ENCODE measurements around the gene CCDC122.

DNA sequence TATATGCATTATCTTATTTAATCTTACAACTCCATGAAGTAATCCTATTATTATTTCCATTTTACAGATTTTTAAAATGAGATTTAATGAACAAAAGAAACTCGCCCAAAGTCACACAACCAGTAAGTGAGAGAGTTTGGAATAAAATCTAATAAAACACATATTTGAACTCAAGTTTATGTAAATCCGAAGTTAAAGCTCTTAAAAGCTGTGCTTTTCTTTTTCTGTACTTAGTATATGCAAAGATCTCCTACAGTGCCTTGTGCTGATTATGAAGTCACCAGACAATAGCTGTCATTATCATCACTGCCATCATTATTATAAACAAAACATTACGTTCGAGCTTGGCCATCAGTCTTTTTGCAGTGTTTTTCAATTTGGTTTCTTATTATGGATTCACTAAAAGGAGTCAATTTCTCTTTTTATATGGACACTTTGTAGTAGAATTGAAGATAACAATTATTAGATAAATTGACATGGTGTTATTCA, 63.1 kb downstream of the CCDC122 start:
- TF ChIP-seq EZH2 (IDR thresholded peaks at IDR 0.05; ENCODE audit: insufficient read depth, poor library complexity, severe bottlenecking) (no peak), EZH2phosphoT487 (IDR thresholded peaks at IDR 0.05; ENCODE audit: insufficient read depth, low read depth) (no peak)
